Measurements from ENCODE around the gene MOB2. TPM values are rescaled to one million over a fixed set of nuclear protein-coding genes. Genes with fewer than 3 reads are reported as not detected.
A peak's percentile ranks its signal among the peaks of the same experiment; 100 is the strongest.

The MOB2 gene
- total RNA-seq, 4 donors from 2014 or later, result 34.7 to 50.4 (median 40.5) TPM

DNA sequence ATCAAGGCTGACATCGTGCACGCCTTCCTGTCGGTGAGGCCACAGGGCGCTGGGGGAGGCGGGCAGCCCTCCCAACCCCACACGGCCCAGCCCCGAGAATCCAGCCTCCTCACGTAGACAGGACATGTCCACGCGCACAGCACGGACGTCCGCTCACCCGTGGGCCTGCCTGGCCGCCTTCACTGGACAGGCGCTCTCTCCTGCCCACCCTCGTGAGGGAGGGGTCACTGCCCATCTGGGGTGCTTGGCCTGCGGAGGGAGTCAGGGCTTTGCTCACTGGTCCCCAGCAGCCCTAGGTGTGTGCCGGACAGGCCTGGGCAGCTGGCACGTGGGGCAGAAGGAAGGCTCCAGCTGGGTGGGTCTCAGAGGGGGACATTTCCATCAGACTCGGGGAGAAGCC is 32.0 kb downstream of the MOB2 start:
- no peak for TF ChIP-seq POLR2A (IDR thresholded peaks at IDR 0.05)
- TF ChIP-seq, protein P1, sequence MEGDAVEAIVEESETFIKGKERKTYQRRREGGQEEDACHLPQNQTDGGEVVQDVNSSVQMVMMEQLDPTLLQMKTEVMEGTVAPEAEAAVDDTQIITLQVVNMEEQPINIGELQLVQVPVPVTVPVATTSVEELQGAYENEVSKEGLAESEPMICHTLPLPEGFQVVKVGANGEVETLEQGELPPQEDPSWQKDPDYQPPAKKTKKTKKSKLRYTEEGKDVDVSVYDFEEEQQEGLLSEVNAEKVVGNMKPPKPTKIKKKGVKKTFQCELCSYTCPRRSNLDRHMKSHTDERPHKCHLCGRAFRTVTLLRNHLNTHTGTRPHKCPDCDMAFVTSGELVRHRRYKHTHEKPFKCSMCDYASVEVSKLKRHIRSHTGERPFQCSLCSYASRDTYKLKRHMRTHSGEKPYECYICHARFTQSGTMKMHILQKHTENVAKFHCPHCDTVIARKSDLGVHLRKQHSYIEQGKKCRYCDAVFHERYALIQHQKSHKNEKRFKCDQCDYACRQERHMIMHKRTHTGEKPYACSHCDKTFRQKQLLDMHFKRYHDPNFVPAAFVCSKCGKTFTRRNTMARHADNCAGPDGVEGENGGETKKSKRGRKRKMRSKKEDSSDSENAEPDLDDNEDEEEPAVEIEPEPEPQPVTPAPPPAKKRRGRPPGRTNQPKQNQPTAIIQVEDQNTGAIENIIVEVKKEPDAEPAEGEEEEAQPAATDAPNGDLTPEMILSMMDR (IDR thresholded peaks at IDR 0.05), result no peak
- no peak for DNase-seq
- H3K4me3 ChIP-seq, result no peak overlapping the region
- H3K9me3 ChIP-seq, result no peaks in the 10 kb centered on the region
- H3K27me3 ChIP-seq, result no peaks in the 10 kb centered on the region
- H3K4me1 ChIP-seq, result peaks cover 0 to 25% (median 1%) of the 10 kb centered on the region in 4 donors
- no peak overlapping the region for H3K27ac ChIP-seq
- no peaks in the 10 kb centered on the region for H3K36me3 ChIP-seq

DNA sequence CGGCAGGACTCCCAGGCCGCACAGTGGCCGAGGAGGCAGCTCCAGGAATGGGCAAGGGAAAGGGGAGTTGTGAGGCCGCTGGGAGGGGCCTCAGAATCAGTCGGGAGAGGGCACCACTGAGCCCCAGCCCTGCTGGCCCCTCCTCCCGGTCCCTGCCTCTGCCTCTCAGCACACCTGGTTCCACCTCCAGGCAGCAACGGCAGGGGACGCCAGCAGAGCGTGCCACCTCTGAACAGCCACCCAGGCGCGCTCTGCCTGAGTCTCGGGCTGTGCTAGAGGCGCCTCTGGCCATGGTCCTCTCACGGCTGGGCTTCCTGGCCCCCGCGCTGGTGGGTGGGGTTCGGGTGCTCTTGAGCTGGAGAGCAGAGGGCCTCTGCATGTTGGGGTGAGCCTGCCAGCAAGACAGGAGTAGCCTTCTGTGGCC is 33.0 kb downstream of the MOB2 start:
- peak in 1 of 3 donors; percentile 72 for DNase-seq
- Histone ChIP-seq H3K27ac (no peak overlapping the region), H3K36me3 (no peaks in the 10 kb centered on the region), H3K9me3 (no peaks in the 10 kb centered on the region), H3K4me1 (peaks cover 0 to 15% (median 1%) of the 10 kb centered on the region in 4 donors), H3K4me3 (no peak overlapping the region), H3K27me3 (no peaks in the 10 kb centered on the region)
- TF ChIP-seq POLR2A (IDR thresholded peaks at IDR 0.05), result no peak
- TF ChIP-seq, protein P1 (IDR thresholded peaks at IDR 0.05), result peak in 4 of 6 experiments; percentile 24 to 60 (median 28)

- Histone ChIP-seq H3K27ac (no peak overlapping the region), H3K27me3 (no peaks in the 10 kb centered on the region), H3K9me3 (no peaks in the 10 kb centered on the region), H3K4me1 (peaks cover 0 to 9% (median 0%) of the 10 kb centered on the region in 4 donors), H3K4me3 (no peak overlapping the region), H3K36me3 (no peaks in the 10 kb centered on the region)
- DNase-seq, result no peak
- TF ChIP-seq, protein P1 (IDR thresholded peaks at IDR 0.05), result no peak
- no peak for TF ChIP-seq POLR2A (IDR thresholded peaks at IDR 0.05)
These were observed 33.8 kb downstream of the MOB2 start for GRCh38 chr11:1452744-1453143.

- no peak overlapping the region for H3K4me3 ChIP-seq
- no peaks in the 10 kb centered on the region for H3K36me3 ChIP-seq
- no peak for DNase-seq
- H3K27me3 ChIP-seq, result no peaks in the 10 kb centered on the region
- H3K9me3 ChIP-seq, result no peaks in the 10 kb centered on the region
- H3K27ac ChIP-seq, result no peak overlapping the region
- TF ChIP-seq POLR2A (IDR thresholded peaks at IDR 0.05), result no peak
- TF ChIP-seq, protein P1 (IDR thresholded peaks at IDR 0.05), result no peak
- H3K4me1 ChIP-seq, result peaks cover 0 to 9% (median 0%) of the 10 kb centered on the region in 4 donors
These were observed 34.7 kb downstream of the MOB2 start for GRCh38 chr11:1451781-1452470.

GRCh38 chr11:1450949-1451710 is 35.4 kb downstream of the MOB2 start:
- Histone ChIP-seq H3K27me3 (no peaks in the 10 kb centered on the region), H3K9me3 (no peaks in the 10 kb centered on the region), H3K27ac (no peak overlapping the region), H3K4me3 (no peak overlapping the region), H3K36me3 (no peaks in the 10 kb centered on the region), H3K4me1 (peaks cover 0 to 4% (median 0%) of the 10 kb centered on the region in 4 donors)
- TF ChIP-seq, protein P1 (IDR thresholded peaks at IDR 0.05), result no peak
- no peak for TF ChIP-seq POLR2A (IDR thresholded peaks at IDR 0.05)
- no peak for DNase-seq

All from Peyer's patch (tissue), 4 donors.